ENCODE results near the gene ACBD6. TPM values are rescaled to one million over a fixed set of nuclear protein-coding genes. Genes with fewer than 3 reads are reported as not detected.

The ACBD6 gene
- total and polyA plus RNA-seq, 2 donors (not counting 1 experiment from before 2014, with no cell fraction given): 52.9 to 80.9 TPM

- Histone ChIP-seq H3K9ac (ENCODE audit: low read length) (no peak overlapping the region), H3K27me3 (replicated peaks in 1 of 4; ENCODE audit: control extremely low read depth in 1 of 4, control insufficient read depth in 3 of 4, insufficient read depth in 4 of 4, low read length in 3 of 4) (peaks cover 0 to 10% (median 0%) of the 10 kb centered on the region in 4 experiments), H3K4me3 (ENCODE audit: control extremely low read depth in 1 of 5, extremely low read depth in 1 of 5, insufficient read depth in 1 of 5, low read depth in 2 of 5, low read length in 4 of 5) (no peak overlapping the region), H3K79me2 (ENCODE audit: control insufficient read depth, insufficient read depth, low read length) (no peaks in the 10 kb centered on the region), H4K20me1 (ENCODE audit: control insufficient read depth, insufficient read depth, low read length, poor library complexity, severe bottlenecking) (no peaks in the 10 kb centered on the region), H3K36me3 (replicated peaks in 1 of 2; ENCODE audit: control extremely low read depth in 1 of 2, control insufficient read depth in 1 of 2, extremely low read depth in 1 of 2, insufficient read depth in 2 of 2, low read length in 1 of 2) (no peaks in the 10 kb centered on the region), H3K4me1 (ENCODE audit: control insufficient read depth in 2 of 2, insufficient read depth in 2 of 2, low read length in 2 of 2) (no peaks in the 10 kb centered on the region), H3K4me2 (replicated peaks; ENCODE audit: low read depth, low read length, poor library complexity, severe bottlenecking) (no peak overlapping the region), H2AFZ (ENCODE audit: insufficient read depth, low read depth, low read length, poor library complexity, severe bottlenecking) (peak overlapping the region; percentile 43), H3K27ac (ENCODE audit: low read length in 2 of 2) (no peak overlapping the region), H3K9me3 (ENCODE audit: control extremely low read depth in 1 of 3, control insufficient read depth in 2 of 3, insufficient read depth in 1 of 3, low read length in 2 of 3) (no peaks in the 10 kb centered on the region)
- H3K4me3 Mint-ChIP-seq: no peak overlapping the region
- no peaks in the 10 kb centered on the region for H3K9me3 Mint-ChIP-seq (ENCODE audit: insufficient read depth)
- DNase-seq (peak; percentile 72), ATAC-seq (ENCODE audit: low read depth) (peak; percentile 88)
- no peak overlapping the region for H3K27ac Mint-ChIP-seq
- intact Hi-C loops (cut with micrococcal nuclease): loop anchor here (1.0 to 5.0 kb wide), 6 partner anchors 346 to 911 kb away; no protein-coding TSS in a partner anchor
- peaks cover 20% of the 10 kb centered on the region for H3K27me3 Mint-ChIP-seq
- 0% methylated on average over 3 of the region's 8 CpGs for WGBS (ENCODE audit: insufficient coverage)
- POLR2A ChIA-PET: no interaction called here
- CTCF ChIA-PET: interaction anchor here (0.6 to 9.9 kb wide), 27 partner anchors 9 to 651 kb away, joined by 3 to 227 read pairs (median 4); partner anchors contain the start of genes ACBD6 and XPR1
- peaks cover 2% of the 10 kb centered on the region for H3K4me1 Mint-ChIP-seq
- peak; percentile 94 for TF ChIP-seq CTCF (IDR thresholded peaks at IDR 0.05)
- no peak for TF ChIP-seq EZH2 (IDR thresholded peaks at IDR 0.05; ENCODE audit: borderline replicate concordance, insufficient read depth, low read depth, low read length, poor library complexity, severe bottlenecking)
Measured at GRCh38 chr1:180515857-180516388, 13.5 kb upstream of the ACBD6 start.

- DNase-seq: no peak
- ChIA-PET CTCF (interaction anchor here (0.7 to 9.9 kb wide), 25 partner anchors 9 to 651 kb away, joined by 3 to 227 read pairs (median 4); partner anchors contain the start of genes ACBD6 and XPR1), POLR2A (no interaction called here)
- H2AFZ ChIP-seq (ENCODE audit: insufficient read depth, low read depth, low read length, poor library complexity, severe bottlenecking): peak overlapping the region; percentile 43
- Mint-ChIP-seq H3K27ac (no peak overlapping the region), H3K9me3 (ENCODE audit: insufficient read depth) (no peaks in the 10 kb centered on the region), H3K4me3 (no peak overlapping the region), H3K4me1 (peaks cover 2% of the 10 kb centered on the region), H3K27me3 (peaks cover 22% of the 10 kb centered on the region)
- intact Hi-C loops (cut with micrococcal nuclease): loop anchor here (1.0 to 5.0 kb wide), 5 partner anchors 347 to 912 kb away; no protein-coding TSS in a partner anchor
- H3K27me3 ChIP-seq (replicated peaks in 1 of 4; ENCODE audit: control extremely low read depth in 1 of 4, control insufficient read depth in 3 of 4, insufficient read depth in 4 of 4, low read length in 3 of 4): peaks cover 0 to 10% (median 0%) of the 10 kb centered on the region in 4 experiments
- WGBS (ENCODE audit: insufficient coverage): 94% methylated on average over 2 of the region's 3 CpGs
- H3K9me3 ChIP-seq (ENCODE audit: control extremely low read depth in 1 of 3, control insufficient read depth in 2 of 3, insufficient read depth in 1 of 3, low read length in 2 of 3): no peaks in the 10 kb centered on the region
- no peaks in the 10 kb centered on the region for H3K4me1 ChIP-seq (ENCODE audit: control insufficient read depth in 2 of 2, insufficient read depth in 2 of 2, low read length in 2 of 2)
- H3K36me3 ChIP-seq (replicated peaks in 1 of 2; ENCODE audit: control extremely low read depth in 1 of 2, control insufficient read depth in 1 of 2, extremely low read depth in 1 of 2, insufficient read depth in 2 of 2, low read length in 1 of 2): no peaks in the 10 kb centered on the region
- no peak overlapping the region for H3K4me2 ChIP-seq (replicated peaks; ENCODE audit: low read depth, low read length, poor library complexity, severe bottlenecking)
- ATAC-seq (ENCODE audit: low read depth): no peak
- H3K9ac ChIP-seq (ENCODE audit: low read length): no peak overlapping the region
- TF ChIP-seq EZH2 (IDR thresholded peaks at IDR 0.05; ENCODE audit: borderline replicate concordance, insufficient read depth, low read depth, low read length, poor library complexity, severe bottlenecking) (no peak), CTCF (IDR thresholded peaks at IDR 0.05) (no peak)
- no peak overlapping the region for H3K27ac ChIP-seq (ENCODE audit: low read length in 2 of 2)
- no peaks in the 10 kb centered on the region for H3K79me2 ChIP-seq (ENCODE audit: control insufficient read depth, insufficient read depth, low read length)
- no peak overlapping the region for H3K4me3 ChIP-seq (ENCODE audit: control extremely low read depth in 1 of 5, extremely low read depth in 1 of 5, insufficient read depth in 1 of 5, low read depth in 2 of 5, low read length in 4 of 5)
- no peaks in the 10 kb centered on the region for H4K20me1 ChIP-seq (ENCODE audit: control insufficient read depth, insufficient read depth, low read length, poor library complexity, severe bottlenecking)
Measured at GRCh38 chr1:180515364-180515763, 13.0 kb upstream of the ACBD6 start.

Data from B cell (primary cell).